Endothelial cell of umbilical vein (primary cell): ENCODE results near the gene MAGEB4. TPM values are rescaled to one million over a fixed set of nuclear protein-coding genes. Genes with fewer than 3 reads are reported as not detected.

Source experiments
- BruUV-seq: library from RNA; stranded (reverse); fragments of 400-500 nt; replicated peaks from 2 replicates; lab custom pipeline; 2021; lab: Mats Ljungman, UMichigan
- CTCF ChIA-PET: fragments of 300-600, 350-600 bp; sonication (Branson Sonifier 250); formaldehyde crosslinking; loops from one replicate; lab custom pipeline; 2021; ENCODE audit warnings: antibody characterized with exemption, inconsistent platforms; lab: Charles Lee
- POLR2A ChIA-PET: fragments of 300-600, 350-600 bp; sonication (Branson Sonifier 250); formaldehyde crosslinking; loops from one replicate; lab custom pipeline; 2021; ENCODE audit warnings: antibody characterized with exemption, inconsistent platforms; lab: Charles Lee
- DNase-seq: peaks from one replicate; pipeline ENCODE4 v3.0.0-alpha.2; 2011; ENCODE audit warnings: low read depth, low spot score
- FAIRE-seq: peaks from 2 replicates; lab custom pipeline; 2011; peaks lifted over from hg19 to GRCh38; lab: Jason Lieb, UNC
- H2AFZ ChIP-seq: 2 replicates; pipeline ENCODE4 v1.6.0; 2012; ENCODE audit warnings: low read depth, low read length, control low read depth, inconsistent platforms
- H3K27ac ChIP-seq: 2 replicates; pipeline ENCODE4 v1.5.1; 2011; ENCODE audit warnings: low read depth, mild to moderate bottlenecking, control low read depth, low read length, moderate library complexity; ENCODE audit not compliant: insufficient read depth
- H3K27me3 ChIP-seq, 2 experiments: 2 replicates each; pipeline versions ENCODE4 v1.6.0 to v1.6.1; 2011; ENCODE audit warnings: low read length in 2 of 2, mixed read lengths in 1 of 2; ENCODE audit not compliant: control insufficient read depth in 2 of 2, insufficient read depth in 2 of 2
- H3K36me3 ChIP-seq, 2 experiments: 2 replicates in 1 of 2; 3 replicates in 1 of 2; pipeline ENCODE4 v1.5.1; 2011; ENCODE audit warnings: low read length in 2 of 2, mild to moderate bottlenecking in 1 of 2, moderate library complexity in 1 of 2; ENCODE audit not compliant: control insufficient read depth in 2 of 2, insufficient read depth in 2 of 2; ENCODE audit errors: extremely low read depth in 1 of 2
- H3K4me1 ChIP-seq: 3 replicates; pipeline ENCODE4 v1.5.1; 2011; ENCODE audit warnings: mild to moderate bottlenecking, low read length; ENCODE audit not compliant: control insufficient read depth, insufficient read depth; ENCODE audit errors: extremely low read depth
- H3K4me2 ChIP-seq: 2 replicates; pipeline ENCODE4 v1.6.1; 2011; ENCODE audit warnings: low read length, control low read depth, mixed read lengths; ENCODE audit not compliant: insufficient read depth
- H3K4me3 ChIP-seq, 3 experiments: fragments of 200-600 bp in 1 of 3; sonication (generic), shearing (Covaris generic) in 1 of 3; replicated peaks in 1 of 3; 2 replicates each; pipeline ENCODE4 v1.5.1; 2011 to 2016; ENCODE audit warnings: control low read depth in 3 of 3, low read length in 3 of 3, mild to moderate bottlenecking in 2 of 3, inconsistent platforms in 1 of 3, low read depth in 1 of 3, moderate library complexity in 1 of 3; ENCODE audit not compliant: insufficient read depth in 1 of 3
- H3K79me2 ChIP-seq: 2 replicates; pipeline ENCODE4 v1.6.0; 2012; ENCODE audit warnings: low read length, inconsistent platforms; ENCODE audit not compliant: control insufficient read depth, insufficient read depth
- H3K9ac ChIP-seq: replicated peaks from 2 replicates; pipeline ENCODE3; 2011; ENCODE audit warnings: low read length, control low read depth; ENCODE audit not compliant: insufficient read depth; ENCODE audit errors: extremely low read depth
- H3K9me1 ChIP-seq: replicated peaks from 3 replicates; pipeline ENCODE4 v1.6.0; 2011; ENCODE audit warnings: mild to moderate bottlenecking, low read length; ENCODE audit not compliant: control insufficient read depth, insufficient read depth; ENCODE audit errors: extremely low read depth
- H3K9me3 ChIP-seq: replicated peaks from 2 replicates; pipeline ENCODE4 v1.5.1; 2012; ENCODE audit warnings: low read length, inconsistent platforms; ENCODE audit not compliant: control insufficient read depth, insufficient read depth
- H4K20me1 ChIP-seq: replicated peaks from 2 replicates; pipeline ENCODE3; 2011; ENCODE audit warnings: mild to moderate bottlenecking, low read length; ENCODE audit not compliant: control insufficient read depth, insufficient read depth; ENCODE audit errors: extremely low read depth
- EZH2 ChIP-seq: IDR thresholded peaks from 2 replicates; pipeline ENCODE4 v1.6.1; 2012; ENCODE audit warnings: borderline replicate concordance, low read depth, mild to moderate bottlenecking, moderate library complexity, low read length, inconsistent platforms; ENCODE audit not compliant: severe bottlenecking
- FOS ChIP-seq: IDR thresholded peaks from 2 replicates; pipeline ENCODE4 v1.6.1; 2011; ENCODE audit warnings: mild to moderate bottlenecking, low read length, moderate library complexity, borderline replicate concordance; ENCODE audit not compliant: insufficient read depth
- GATA2 ChIP-seq: IDR thresholded peaks from 2 replicates; pipeline ENCODE4 v1.7.0; 2011; ENCODE audit warnings: low read depth, mild to moderate bottlenecking, moderate library complexity, mixed read lengths, low read length; ENCODE audit not compliant: insufficient read length, insufficient read depth
- JUN ChIP-seq: IDR thresholded peaks from 2 replicates; pipeline ENCODE4 v1.6.1; 2011; ENCODE audit warnings: borderline replicate concordance, low read depth; ENCODE audit not compliant: insufficient read length, insufficient read depth
- MAX ChIP-seq: IDR thresholded peaks from 2 replicates; pipeline ENCODE4 v1.6.1; 2011; ENCODE audit not compliant: insufficient read depth, insufficient read length
- MYC ChIP-seq: IDR thresholded peaks from one replicate; pipeline ENCODE4 v1.6.1; 2011; ENCODE audit warnings: mild to moderate bottlenecking, low read depth, low read length
- POLR2A ChIP-seq: IDR thresholded peaks from 2 replicates; pipeline ENCODE4 v1.6.1; 2012; ENCODE audit warnings: low read depth, mild to moderate bottlenecking, control low read depth, low read length
- POLR2AphosphoS5 ChIP-seq: IDR thresholded peaks from 2 replicates; pipeline ENCODE4 v1.6.1; 2012; ENCODE audit warnings: low read depth, mild to moderate bottlenecking, control low read depth, low read length, moderate library complexity; ENCODE audit not compliant: insufficient read depth
- dilution Hi-C: fragments of 300-500 bp; cut with MboI; formaldehyde crosslinking; loops from one replicate; pipeline ENCODE4 v1.15.0; 2019; ENCODE audit warnings: low sequenced_read_pairs; ENCODE audit not compliant: extremely low pct_ligation_motif_present
- intact Hi-C: fragments of 100-400 bp; cut with micrococcal nuclease; formaldehyde crosslinking; loops from one replicate; pipeline ENCODE4 v1.10.0; 2022
- polyA plus RNA-seq, 4 experiments: library from polyadenylated mRNA; depleted of rRNA in 3 of 4; stranded (reverse) in 3 of 4; unstranded in 1 of 4; fragments of >200 nt; gene quantifications; 2 replicates each; pipeline versions ENCODE4 v1.2.1 to v1.2.3, GENCODE V29; 2011 to 2012; ENCODE audit warnings: missing spikeins in 1 of 4
- total RNA-seq: library from RNA; stranded (reverse); gene quantifications from 2 replicates; pipeline ENCODE4 v1.2.3, GENCODE V29; 2021
- TF ChIP-seq, protein P1 (sequence below), 2 donors: IDR thresholded peaks; 1 replicate in 1 of 2; 2 replicates in 1 of 2; pipeline ENCODE4 v1.5.1; 2011; ENCODE audit warnings: low read length in 2 of 2, mild to moderate bottlenecking in 2 of 2, moderate library complexity in 2 of 2, control low read depth in 1 of 2, inconsistent platforms in 1 of 2, low read depth in 1 of 2; ENCODE audit not compliant: insufficient read depth in 1 of 2; ENCODE audit errors: extremely low read depth in 1 of 2

MAGEB4 gene
- total and polyA plus RNA-seq, 2 donors (not counting 3 experiments of a cell fraction or from before 2014, with no cell fraction given) = not detected

GRCh38 chrX:30278365-30278764, 36.6 kb downstream of the MAGEB4 start:
- no peaks in the 10 kb centered on the region for H4K20me1 ChIP-seq
- no peak overlapping the region for H3K4me2 ChIP-seq
- H3K79me2 ChIP-seq = no peaks in the 10 kb centered on the region
- ChIA-PET CTCF (interaction anchor here (1.0 kb wide), 1 partner anchor 236 kb away, joined by 3 read pairs; no protein-coding TSS in a partner anchor), POLR2A (no interaction called here)
- H3K27ac ChIP-seq = no peak overlapping the region
- FAIRE-seq (no peak), DNase-seq (no peak)
- H3K4me1 ChIP-seq = peaks cover 7% of the 10 kb centered on the region
- no peaks in the 10 kb centered on the region for H3K27me3 ChIP-seq
- H3K36me3 ChIP-seq = no peaks in the 10 kb centered on the region
- intact Hi-C loops = no loop called here
- no peak overlapping the region for H3K4me3 ChIP-seq
- no TSS peak for BruUV-seq
- dilution Hi-C loops = no loop called here
- H3K9me1 ChIP-seq = no peaks in the 10 kb centered on the region
- no peak for TF ChIP-seq POLR2AphosphoS5
- H3K9me3 ChIP-seq = no peaks in the 10 kb centered on the region
- H2AFZ ChIP-seq = no peak overlapping the region
- no peak overlapping the region for H3K9ac ChIP-seq

GRCh38 chrX:30280428-30280827, 38.6 kb downstream of the MAGEB4 start:
- Histone ChIP-seq H4K20me1 (no peaks in the 10 kb centered on the region), H3K27ac (no peak overlapping the region), H3K4me2 (no peak overlapping the region), H3K9me1 (no peaks in the 10 kb centered on the region), H3K79me2 (no peaks in the 10 kb centered on the region), H3K36me3 (no peaks in the 10 kb centered on the region), H3K4me3 (no peak overlapping the region), H3K9me3 (no peaks in the 10 kb centered on the region), H3K27me3 (no peaks in the 10 kb centered on the region), H3K4me1 (peaks cover 15% of the 10 kb centered on the region), H3K9ac (no peak overlapping the region), H2AFZ (no peak overlapping the region)
- BruUV-seq = no TSS peak
- intact Hi-C loops (no loop called here), dilution Hi-C loops (no loop called here)
- CTCF ChIA-PET = interaction anchor here (1.2 kb wide), 1 partner anchor 27 kb away, joined by 3 read pairs; no protein-coding TSS in a partner anchor
- DNase-seq (no peak), FAIRE-seq (no peak)
- TF ChIP-seq FOS = no peak
- TF ChIP-seq, protein P1, sequence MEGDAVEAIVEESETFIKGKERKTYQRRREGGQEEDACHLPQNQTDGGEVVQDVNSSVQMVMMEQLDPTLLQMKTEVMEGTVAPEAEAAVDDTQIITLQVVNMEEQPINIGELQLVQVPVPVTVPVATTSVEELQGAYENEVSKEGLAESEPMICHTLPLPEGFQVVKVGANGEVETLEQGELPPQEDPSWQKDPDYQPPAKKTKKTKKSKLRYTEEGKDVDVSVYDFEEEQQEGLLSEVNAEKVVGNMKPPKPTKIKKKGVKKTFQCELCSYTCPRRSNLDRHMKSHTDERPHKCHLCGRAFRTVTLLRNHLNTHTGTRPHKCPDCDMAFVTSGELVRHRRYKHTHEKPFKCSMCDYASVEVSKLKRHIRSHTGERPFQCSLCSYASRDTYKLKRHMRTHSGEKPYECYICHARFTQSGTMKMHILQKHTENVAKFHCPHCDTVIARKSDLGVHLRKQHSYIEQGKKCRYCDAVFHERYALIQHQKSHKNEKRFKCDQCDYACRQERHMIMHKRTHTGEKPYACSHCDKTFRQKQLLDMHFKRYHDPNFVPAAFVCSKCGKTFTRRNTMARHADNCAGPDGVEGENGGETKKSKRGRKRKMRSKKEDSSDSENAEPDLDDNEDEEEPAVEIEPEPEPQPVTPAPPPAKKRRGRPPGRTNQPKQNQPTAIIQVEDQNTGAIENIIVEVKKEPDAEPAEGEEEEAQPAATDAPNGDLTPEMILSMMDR (IDR thresholded peaks at IDR 0.05; ENCODE audit: extremely low read depth in 1 of 2, insufficient read depth in 1 of 2, low read depth in 1 of 2, low read length in 2 of 2) = no peak
- TF ChIP-seq GATA2 = no peak
- no peak for TF ChIP-seq MYC
- TF ChIP-seq MAX = no peak
- TF ChIP-seq POLR2AphosphoS5 = no peak
- TF ChIP-seq POLR2A = no peak
- TF ChIP-seq JUN = no peak
- TF ChIP-seq EZH2 = no peak
- POLR2A ChIA-PET = no interaction called here
